ENCODE measurements around the gene STEAP3. TPM values are rescaled to one million over a fixed set of nuclear protein-coding genes. Genes with fewer than 3 reads are reported as not detected.

The STEAP3 gene
- total and polyA plus RNA-seq, 12 donors: 5.0 to 18.2 (median 7.4) TPM

GRCh38 chr2:119279666-119280065, 56.0 kb downstream of the STEAP3 start:
- no peak for TF ChIP-seq CTCF (IDR thresholded peaks at IDR 0.05)
- H3K4me1 ChIP-seq: peaks cover 0 to 28% (median 3%) of the 10 kb centered on the region in 9 donors
- WGBS, 2 donors: 85 to 90% methylated on average over 6 of the region's 6 CpGs
- intact Hi-C loops (cut with DNase I): loop anchor here in 3 of 10 donors (10.0 kb wide), 3 partner anchors 55 to 395 kb away; partner anchors contain the start of gene STEAP3 (in 1 of the 3)
- no peaks in the 10 kb centered on the region for H3K9me3 ChIP-seq
- H3K4me3 ChIP-seq: no peak overlapping the region
- H3K27me3 ChIP-seq: no peaks in the 10 kb centered on the region
- H3K36me3 ChIP-seq: no peaks in the 10 kb centered on the region
- ATAC-seq (no peak), DNase-seq (no peak)
- H3K27ac ChIP-seq: no peak overlapping the region

GRCh38 chr2:119280680-119281079, 57.0 kb downstream of the STEAP3 start:
- TF ChIP-seq CTCF (IDR thresholded peaks at IDR 0.05): no peak
- intact Hi-C loops (cut with DNase I): loop anchor here in 3 of 10 donors (10.0 kb wide), 3 partner anchors 56 to 396 kb away; partner anchors contain the start of gene STEAP3 (in 1 of the 3)
- no peaks in the 10 kb centered on the region for H3K36me3 ChIP-seq
- H3K4me3 ChIP-seq: no peak overlapping the region
- peaks cover 0 to 28% (median 3%) of the 10 kb centered on the region in 9 donors for H3K4me1 ChIP-seq
- no peaks in the 10 kb centered on the region for H3K27me3 ChIP-seq
- no peak for DNase-seq
- H3K9me3 ChIP-seq: no peaks in the 10 kb centered on the region
- no peak overlapping the region for H3K27ac ChIP-seq
- 69 to 78% methylated on average over 4 of the region's 4 CpGs for WGBS, 2 donors
- no peak for ATAC-seq

DNA sequence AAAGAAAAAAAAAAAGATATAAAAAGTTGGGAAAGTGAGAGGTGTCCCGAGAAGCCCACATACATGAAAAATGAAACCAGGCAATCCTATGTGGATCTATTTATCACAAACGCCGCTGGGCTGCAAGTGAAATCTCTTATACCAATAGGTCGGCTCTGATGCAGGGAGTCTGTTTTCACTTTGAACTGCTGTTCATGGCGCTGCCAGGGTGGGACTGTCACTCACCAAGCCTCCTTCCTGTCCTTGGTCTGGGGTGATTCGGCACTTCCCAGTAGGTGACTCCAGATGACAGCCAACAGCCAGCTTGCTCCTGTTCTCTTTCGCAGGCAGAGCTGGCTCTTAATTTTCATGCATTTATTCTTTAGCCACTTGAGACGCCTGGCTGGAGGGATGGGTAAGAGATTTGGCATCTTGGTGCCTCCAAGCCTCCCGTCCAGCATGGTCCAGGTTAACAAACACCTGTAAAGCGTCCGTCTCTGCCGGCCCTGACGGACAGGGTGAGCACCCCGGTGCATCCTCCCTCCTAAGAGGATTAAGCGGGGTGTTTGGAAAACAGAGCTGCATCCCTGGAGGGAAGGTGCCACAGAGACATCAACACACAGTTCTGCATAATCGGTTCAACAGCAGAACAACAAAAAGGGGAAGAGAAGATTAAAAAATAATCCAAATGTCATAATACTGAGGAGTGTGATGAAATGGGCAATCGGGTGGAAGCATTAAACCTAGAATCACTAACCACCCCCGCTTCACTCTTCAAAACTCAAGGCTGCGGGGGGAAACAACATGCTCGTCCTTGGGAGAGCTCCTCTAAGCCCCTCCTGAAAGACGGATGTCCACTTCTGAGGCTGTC, 58.7 kb downstream of the STEAP3 start:
- Histone ChIP-seq H3K4me1 (peaks cover 0 to 28% (median 3%) of the 10 kb centered on the region in 9 donors), H3K27me3 (no peaks in the 10 kb centered on the region), H3K36me3 (peaks cover 0 to 8% (median 0%) of the 10 kb centered on the region in 9 donors), H3K4me3 (no peak overlapping the region), H3K9me3 (no peaks in the 10 kb centered on the region), H3K27ac (peak overlapping the region in 2 of 10 donors; percentile 15 to 80)
- ATAC-seq: no peak
- WGBS, 2 donors: 81 to 84% methylated on average over 21 of the region's 21 CpGs
- intact Hi-C loops (cut with DNase I): loop anchor here in 3 of 10 donors (10.0 kb wide), 3 partner anchors 58 to 398 kb away; partner anchors contain the start of gene STEAP3 (in 1 of the 3)
- TF ChIP-seq CTCF (IDR thresholded peaks at IDR 0.05): no peak
- no peak for DNase-seq

- TF ChIP-seq CTCF (IDR thresholded peaks at IDR 0.05): no peak
- Histone ChIP-seq H3K27ac (peak overlapping the region in 6 of 10 donors; percentile 9 to 80 (median 23)), H3K36me3 (peaks cover 0 to 8% (median 0%) of the 10 kb centered on the region in 9 donors), H3K4me1 (peaks cover 0 to 28% (median 3%) of the 10 kb centered on the region in 9 donors), H3K27me3 (no peaks in the 10 kb centered on the region), H3K4me3 (no peak overlapping the region), H3K9me3 (no peaks in the 10 kb centered on the region)
- ATAC-seq (peak; percentile 74 to 91 (median 85)), DNase-seq (peak; percentile 57 to 68)
- intact Hi-C loops (cut with DNase I): loop anchor here in 3 of 10 donors (10.0 kb wide), 3 partner anchors 58 to 398 kb away; partner anchors contain the start of gene STEAP3 (in 1 of the 3)
- WGBS, 2 donors: 62 to 66% methylated on average over 4 of the region's 4 CpGs
Observed at GRCh38 chr2:119282996-119283511, 59.4 kb downstream of the STEAP3 start.
